ENCODE measurements around the gene SPRR3. TPM values are rescaled to one million over a fixed set of nuclear protein-coding genes. Genes with fewer than 3 reads are reported as not detected.

SPRR3 gene
- total and polyA plus RNA-seq, 2 experiments from 2014 or later = not detected

DNA sequence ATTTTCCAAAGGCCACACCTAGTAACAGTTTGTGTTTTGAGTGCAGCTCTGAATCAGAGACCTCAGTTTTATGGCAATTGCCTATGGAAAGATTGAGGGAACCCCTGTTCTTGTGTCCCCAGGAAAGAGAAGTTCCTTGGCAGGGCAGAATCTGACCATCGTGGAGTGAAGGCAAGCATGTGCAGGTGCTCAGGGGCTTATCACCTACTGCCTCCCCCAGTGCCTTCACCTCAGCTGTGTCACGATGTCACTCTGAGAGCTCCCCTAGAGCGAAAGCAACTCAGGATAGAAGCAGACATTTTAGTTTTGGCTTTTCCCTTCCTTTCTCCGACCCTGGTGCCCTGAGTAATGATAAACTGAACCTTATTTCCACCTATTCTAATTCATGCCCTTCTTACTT, 19.5 kb upstream of the SPRR3 start:
- Histone ChIP-seq H3F3A (replicated peaks; ENCODE audit: low read depth) (no peaks in the 10 kb centered on the region), H4K20me1 (replicated peaks; ENCODE audit: insufficient read depth) (no peaks in the 10 kb centered on the region), H3K4me2 (no peak overlapping the region), H3K27me3 (ENCODE audit: insufficient read depth) (no peaks in the 10 kb centered on the region), H3K36me3 (ENCODE audit: insufficient read depth) (no peaks in the 10 kb centered on the region), H3K27ac (ENCODE audit: low read depth) (no peak overlapping the region), H3K79me2 (replicated peaks; ENCODE audit: insufficient read depth) (no peaks in the 10 kb centered on the region), H3K4me1 (ENCODE audit: insufficient read depth) (no peaks in the 10 kb centered on the region), H3K4me3 (no peak overlapping the region), H3K9me2 (ENCODE audit: insufficient read depth) (peaks cover 1% of the 10 kb centered on the region; the same call in 1 of the 2 replicates), H2AFZ (no peak overlapping the region)
- Mint-ChIP-seq H3K4me1 (peaks cover 4% of the 10 kb centered on the region; the same call in 2 of the 3 replicates), H3K9me3 (no peaks in the 10 kb centered on the region; the same call in 2 of the 3 replicates), H3K36me3 (ENCODE audit: low read depth) (no peaks in the 10 kb centered on the region), H3K27ac (no peak overlapping the region), H3K4me3 (no peak overlapping the region), H3K27me3 (ENCODE audit: insufficient read depth, low read depth, poor library complexity) (peaks cover 13% of the 10 kb centered on the region)
- TF ChIP-seq NANOG (IDR thresholded peaks at IDR 0.05; ENCODE audit: borderline replicate concordance) (no peak), EZH2phosphoT487 (IDR thresholded peaks at IDR 0.05; ENCODE audit: unreplicated experiment) (no peak), EZH2 (IDR thresholded peaks at IDR 0.05; ENCODE audit: low read depth, unreplicated experiment) (no peak), JUNB (IDR thresholded peaks at IDR 0.05; ENCODE audit: unreplicated experiment) (no peak), ZNF331 (CRISPR knock-in tag; IDR thresholded peaks at IDR 0.05; ENCODE audit: low read depth) (no peak), POLR2AphosphoS5 (IDR thresholded peaks at IDR 0.05; ENCODE audit: low read depth) (no peak)
- TF ChIP-seq, protein P1, sequence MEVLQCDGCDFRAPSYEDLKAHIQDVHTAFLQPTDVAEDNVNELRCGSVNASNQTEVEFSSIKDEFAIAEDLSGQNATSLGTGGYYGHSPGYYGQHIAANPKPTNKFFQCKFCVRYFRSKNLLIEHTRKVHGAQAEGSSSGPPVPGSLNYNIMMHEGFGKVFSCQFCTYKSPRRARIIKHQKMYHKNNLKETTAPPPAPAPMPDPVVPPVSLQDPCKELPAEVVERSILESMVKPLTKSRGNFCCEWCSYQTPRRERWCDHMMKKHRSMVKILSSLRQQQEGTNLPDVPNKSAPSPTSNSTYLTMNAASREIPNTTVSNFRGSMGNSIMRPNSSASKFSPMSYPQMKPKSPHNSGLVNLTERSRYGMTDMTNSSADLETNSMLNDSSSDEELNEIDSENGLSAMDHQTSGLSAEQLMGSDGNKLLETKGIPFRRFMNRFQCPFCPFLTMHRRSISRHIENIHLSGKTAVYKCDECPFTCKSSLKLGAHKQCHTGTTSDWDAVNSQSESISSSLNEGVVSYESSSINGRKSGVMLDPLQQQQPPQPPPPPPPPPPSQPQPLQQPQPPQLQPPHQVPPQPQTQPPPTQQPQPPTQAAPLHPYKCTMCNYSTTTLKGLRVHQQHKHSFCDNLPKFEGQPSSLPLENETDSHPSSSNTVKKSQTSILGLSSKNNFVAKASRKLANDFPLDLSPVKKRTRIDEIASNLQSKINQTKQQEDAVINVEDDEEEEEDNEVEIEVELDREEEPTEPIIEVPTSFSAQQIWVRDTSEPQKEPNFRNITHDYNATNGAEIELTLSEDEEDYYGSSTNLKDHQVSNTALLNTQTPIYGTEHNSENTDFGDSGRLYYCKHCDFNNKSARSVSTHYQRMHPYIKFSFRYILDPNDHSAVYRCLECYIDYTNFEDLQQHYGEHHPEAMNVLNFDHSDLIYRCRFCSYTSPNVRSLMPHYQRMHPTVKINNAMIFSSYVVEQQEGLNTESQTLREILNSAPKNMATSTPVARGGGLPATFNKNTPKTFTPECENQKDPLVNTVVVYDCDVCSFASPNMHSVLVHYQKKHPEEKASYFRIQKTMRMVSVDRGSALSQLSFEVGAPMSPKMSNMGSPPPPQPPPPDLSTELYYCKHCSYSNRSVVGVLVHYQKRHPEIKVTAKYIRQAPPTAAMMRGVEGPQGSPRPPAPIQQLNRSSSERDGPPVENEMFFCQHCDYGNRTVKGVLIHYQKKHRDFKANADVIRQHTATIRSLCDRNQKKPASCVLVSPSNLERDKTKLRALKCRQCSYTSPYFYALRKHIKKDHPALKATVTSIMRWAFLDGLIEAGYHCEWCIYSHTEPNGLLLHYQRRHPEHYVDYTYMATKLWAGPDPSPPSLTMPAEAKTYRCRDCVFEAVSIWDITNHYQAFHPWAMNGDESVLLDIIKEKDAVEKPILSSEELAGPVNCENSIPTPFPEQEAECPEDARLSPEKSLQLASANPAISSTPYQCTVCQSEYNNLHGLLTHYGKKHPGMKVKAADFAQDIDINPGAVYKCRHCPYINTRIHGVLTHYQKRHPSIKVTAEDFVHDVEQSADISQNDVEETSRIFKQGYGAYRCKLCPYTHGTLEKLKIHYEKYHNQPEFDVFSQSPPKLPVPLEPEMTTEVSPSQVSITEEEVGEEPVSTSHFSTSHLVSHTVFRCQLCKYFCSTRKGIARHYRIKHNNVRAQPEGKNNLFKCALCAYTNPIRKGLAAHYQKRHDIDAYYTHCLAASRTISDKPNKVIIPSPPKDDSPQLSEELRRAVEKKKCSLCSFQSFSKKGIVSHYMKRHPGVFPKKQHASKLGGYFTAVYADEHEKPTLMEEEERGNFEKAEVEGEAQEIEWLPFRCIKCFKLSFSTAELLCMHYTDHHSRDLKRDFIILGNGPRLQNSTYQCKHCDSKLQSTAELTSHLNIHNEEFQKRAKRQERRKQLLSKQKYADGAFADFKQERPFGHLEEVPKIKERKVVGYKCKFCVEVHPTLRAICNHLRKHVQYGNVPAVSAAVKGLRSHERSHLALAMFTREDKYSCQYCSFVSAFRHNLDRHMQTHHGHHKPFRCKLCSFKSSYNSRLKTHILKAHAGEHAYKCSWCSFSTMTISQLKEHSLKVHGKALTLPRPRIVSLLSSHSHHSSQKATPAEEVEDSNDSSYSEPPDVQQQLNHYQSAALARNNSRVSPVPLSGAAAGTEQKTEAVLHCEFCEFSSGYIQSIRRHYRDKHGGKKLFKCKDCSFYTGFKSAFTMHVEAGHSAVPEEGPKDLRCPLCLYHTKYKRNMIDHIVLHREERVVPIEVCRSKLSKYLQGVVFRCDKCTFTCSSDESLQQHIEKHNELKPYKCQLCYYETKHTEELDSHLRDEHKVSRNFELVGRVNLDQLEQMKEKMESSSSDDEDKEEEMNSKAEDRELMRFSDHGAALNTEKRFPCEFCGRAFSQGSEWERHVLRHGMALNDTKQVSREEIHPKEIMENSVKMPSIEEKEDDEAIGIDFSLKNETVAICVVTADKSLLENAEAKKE (CRISPR knock-in tag; IDR thresholded peaks at IDR 0.05) = no peak
- ATAC-seq (no peak), DNase-seq (ENCODE audit: low spot score) (no peak)

DNA sequence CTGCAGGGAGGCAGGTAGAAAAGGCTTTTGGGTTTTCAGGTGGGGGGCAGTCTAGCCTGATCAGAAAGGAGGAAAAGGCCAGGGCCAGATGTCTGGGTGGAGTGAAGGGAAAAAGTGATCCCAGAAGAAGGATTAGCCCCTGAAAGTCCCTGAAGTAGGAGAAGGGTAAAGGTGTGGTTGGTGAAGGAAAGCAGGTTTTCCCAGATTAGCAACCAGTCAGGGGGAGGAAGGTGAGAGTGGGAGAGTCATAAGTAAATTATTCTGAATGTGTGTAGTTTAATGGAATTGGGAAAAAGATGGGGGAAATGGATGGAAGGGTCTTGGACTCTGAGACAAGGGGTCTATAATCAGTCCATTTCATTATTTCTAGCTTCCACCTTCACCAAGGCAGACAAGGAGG, 18.3 kb upstream of the SPRR3 start:
- Mint-ChIP-seq H3K27me3 (ENCODE audit: insufficient read depth, low read depth, poor library complexity) (peaks cover 13% of the 10 kb centered on the region), H3K4me3 (no peak overlapping the region), H3K4me1 (peaks cover 4% of the 10 kb centered on the region; the same call in 2 of the 3 replicates), H3K27ac (no peak overlapping the region), H3K36me3 (ENCODE audit: low read depth) (no peaks in the 10 kb centered on the region), H3K9me3 (no peaks in the 10 kb centered on the region; the same call in 2 of the 3 replicates)
- H3K79me2 ChIP-seq (replicated peaks; ENCODE audit: insufficient read depth) = no peaks in the 10 kb centered on the region
- no peaks in the 10 kb centered on the region for H3K4me1 ChIP-seq (ENCODE audit: insufficient read depth)
- H3K36me3 ChIP-seq (ENCODE audit: insufficient read depth) = no peaks in the 10 kb centered on the region
- no peaks in the 10 kb centered on the region for H4K20me1 ChIP-seq (replicated peaks; ENCODE audit: insufficient read depth)
- ATAC-seq (no peak), DNase-seq (ENCODE audit: low spot score) (no peak)
- no peaks in the 10 kb centered on the region for H3F3A ChIP-seq (replicated peaks; ENCODE audit: low read depth)
- H3K4me3 ChIP-seq = no peak overlapping the region
- H3K9me2 ChIP-seq (ENCODE audit: insufficient read depth) = no peaks in the 10 kb centered on the region
- no peak overlapping the region for H3K27ac ChIP-seq (ENCODE audit: low read depth)
- no peaks in the 10 kb centered on the region for H3K27me3 ChIP-seq (ENCODE audit: insufficient read depth)
- no peak overlapping the region for H2AFZ ChIP-seq
- H3K4me2 ChIP-seq = no peak overlapping the region
- TF ChIP-seq NANOG (IDR thresholded peaks at IDR 0.05; ENCODE audit: borderline replicate concordance) (no peak), EZH2 (IDR thresholded peaks at IDR 0.05; ENCODE audit: low read depth, unreplicated experiment) (no peak)
- TF ChIP-seq, protein P1 (CRISPR knock-in tag; IDR thresholded peaks at IDR 0.05) = no peak
